BE2C (cell line): ENCODE measurements around the gene TAGLN2.

Experiments used
- DNase-seq: peaks from one replicate; pipeline ENCODE4 v3.0.0-alpha.2; 2020
- H3K27me3 ChIP-seq: fragments of 250-450 bp; sonication (Bioruptor Pico); 2 replicates; pipeline ENCODE4 v1.5.1; 2020; ENCODE audit warnings: mild to moderate bottlenecking
- H3K36me3 ChIP-seq: fragments of 250-450 bp; sonication (Bioruptor Pico); 2 replicates; pipeline ENCODE4 v1.5.1; 2020; ENCODE audit warnings: mild to moderate bottlenecking
- H3K4me1 ChIP-seq: fragments of 250-450 bp; sonication (Bioruptor Pico); 2 replicates; pipeline ENCODE4 v1.5.1; 2020
- H3K4me3 ChIP-seq: 2 replicates; pipeline ENCODE4 v1.5.1; 2011; ENCODE audit warnings: low read depth, low read length
- H3K9me3 ChIP-seq: fragments of 250-450 bp; sonication (Bioruptor Pico); 2 replicates; pipeline ENCODE4 v1.5.1; 2020
- TF ChIP-seq, protein P1 (sequence below): IDR thresholded peaks from 2 replicates; pipeline ENCODE4 v1.5.1; 2012; ENCODE audit warnings: mild to moderate bottlenecking, low read depth, low read length

Gene TAGLN2

DNA sequence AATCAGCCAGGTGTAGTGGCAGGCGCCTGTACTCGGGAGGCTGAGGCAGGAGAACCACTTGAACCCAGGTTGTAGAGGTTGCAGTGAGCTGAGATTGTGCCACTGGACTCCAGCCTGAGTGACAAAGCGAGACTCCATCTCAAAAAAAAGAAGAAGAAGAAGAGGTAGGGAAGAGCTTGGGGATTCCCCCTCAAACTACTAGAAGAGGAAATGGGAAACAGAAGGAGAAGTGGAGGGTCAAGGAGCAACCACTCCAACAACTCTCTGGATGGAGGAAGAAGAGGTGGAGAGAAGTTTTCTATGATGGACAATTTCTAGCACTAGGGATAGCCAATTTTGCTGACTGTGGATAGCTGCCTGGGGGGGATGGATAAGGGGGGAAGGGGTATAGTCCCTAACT, 43.6 kb upstream of the TAGLN2 start:
- Histone ChIP-seq H3K36me3 (no peaks in the 10 kb centered on the region), H3K4me1 (no peaks in the 10 kb centered on the region), H3K27me3 (peaks cover 23% of the 10 kb centered on the region), H3K9me3 (no peaks in the 10 kb centered on the region; the same call in 1 of the 2 replicates), H3K4me3 (no peak overlapping the region)
- no peak for DNase-seq
- TF ChIP-seq, protein P1, sequence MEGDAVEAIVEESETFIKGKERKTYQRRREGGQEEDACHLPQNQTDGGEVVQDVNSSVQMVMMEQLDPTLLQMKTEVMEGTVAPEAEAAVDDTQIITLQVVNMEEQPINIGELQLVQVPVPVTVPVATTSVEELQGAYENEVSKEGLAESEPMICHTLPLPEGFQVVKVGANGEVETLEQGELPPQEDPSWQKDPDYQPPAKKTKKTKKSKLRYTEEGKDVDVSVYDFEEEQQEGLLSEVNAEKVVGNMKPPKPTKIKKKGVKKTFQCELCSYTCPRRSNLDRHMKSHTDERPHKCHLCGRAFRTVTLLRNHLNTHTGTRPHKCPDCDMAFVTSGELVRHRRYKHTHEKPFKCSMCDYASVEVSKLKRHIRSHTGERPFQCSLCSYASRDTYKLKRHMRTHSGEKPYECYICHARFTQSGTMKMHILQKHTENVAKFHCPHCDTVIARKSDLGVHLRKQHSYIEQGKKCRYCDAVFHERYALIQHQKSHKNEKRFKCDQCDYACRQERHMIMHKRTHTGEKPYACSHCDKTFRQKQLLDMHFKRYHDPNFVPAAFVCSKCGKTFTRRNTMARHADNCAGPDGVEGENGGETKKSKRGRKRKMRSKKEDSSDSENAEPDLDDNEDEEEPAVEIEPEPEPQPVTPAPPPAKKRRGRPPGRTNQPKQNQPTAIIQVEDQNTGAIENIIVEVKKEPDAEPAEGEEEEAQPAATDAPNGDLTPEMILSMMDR = no peak

DNA sequence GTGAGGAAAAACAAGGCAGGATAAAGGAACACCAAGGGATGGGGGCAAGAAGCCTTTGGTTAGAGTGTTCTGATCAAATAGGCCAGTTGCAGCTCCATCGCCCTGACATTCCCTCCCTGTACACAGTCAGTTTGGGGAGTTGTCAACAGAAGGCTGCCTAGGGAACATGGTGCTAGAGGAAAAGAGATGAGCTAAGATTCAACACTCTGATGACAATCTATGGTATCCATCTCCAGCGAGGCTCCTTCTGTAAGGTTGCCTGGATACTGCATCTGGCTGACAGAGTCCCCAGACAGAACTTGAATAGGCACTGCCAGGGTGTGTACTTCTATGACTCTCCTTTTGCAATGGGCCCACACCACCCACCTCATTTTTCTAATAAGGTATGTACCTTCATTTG, 40.0 kb upstream of the TAGLN2 start:
- no peak overlapping the region for H3K4me3 ChIP-seq
- no peak for DNase-seq
- TF ChIP-seq, protein P1 = no peak
- H3K36me3 ChIP-seq = no peaks in the 10 kb centered on the region
- H3K4me1 ChIP-seq = no peaks in the 10 kb centered on the region
- H3K9me3 ChIP-seq = no peaks in the 10 kb centered on the region; the same call in 1 of the 2 replicates
- peaks cover 25% of the 10 kb centered on the region for H3K27me3 ChIP-seq

DNA sequence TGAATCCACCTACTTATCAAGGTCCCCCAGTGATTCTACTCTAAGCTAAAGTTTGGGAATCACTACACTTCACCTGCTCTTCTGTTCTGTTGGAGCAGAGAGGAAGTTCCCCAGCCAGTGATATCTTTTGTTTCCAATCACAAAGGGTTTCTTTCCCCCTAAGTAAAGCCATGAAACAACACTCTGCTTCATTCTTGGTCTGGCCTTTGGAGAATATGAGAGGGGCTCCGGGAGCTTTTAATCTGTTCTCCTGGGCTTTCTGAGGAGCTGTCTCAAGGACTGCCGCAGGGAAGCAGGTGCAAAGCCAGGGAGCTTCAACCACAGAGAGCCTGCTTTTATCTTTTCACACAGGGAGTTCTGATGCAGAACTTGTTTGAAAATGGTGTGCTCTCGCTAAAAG, 38.8 kb upstream of the TAGLN2 start:
- H3K9me3 ChIP-seq = no peaks in the 10 kb centered on the region; the same call in 1 of the 2 replicates
- H3K4me1 ChIP-seq = no peaks in the 10 kb centered on the region
- no peak overlapping the region for H3K4me3 ChIP-seq
- no peaks in the 10 kb centered on the region for H3K36me3 ChIP-seq
- peaks cover 25% of the 10 kb centered on the region for H3K27me3 ChIP-seq
- no peak for DNase-seq
- TF ChIP-seq, protein P1 = no peak

DNA sequence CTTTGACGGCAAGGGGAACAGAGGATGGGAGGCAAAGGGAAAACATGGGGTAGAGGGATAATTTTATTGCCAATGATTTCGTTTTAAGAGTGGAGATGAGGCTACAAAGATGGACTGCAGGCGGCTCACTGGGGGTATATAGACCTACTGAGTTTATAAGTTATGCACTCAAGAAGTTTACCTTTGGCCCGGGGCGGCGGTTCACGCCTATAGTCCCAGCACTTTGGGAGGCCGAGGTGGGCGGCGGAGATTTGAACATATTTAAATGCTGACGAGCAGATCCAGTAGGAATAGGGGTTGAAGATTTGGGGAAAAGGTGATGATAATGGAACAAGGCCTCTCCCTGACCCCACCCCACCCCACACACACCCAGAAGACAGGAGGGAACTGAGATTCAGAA, 36.9 kb upstream of the TAGLN2 start:
- Histone ChIP-seq H3K9me3 (no peaks in the 10 kb centered on the region; the same call in 1 of the 2 replicates), H3K27me3 (peaks cover 21% of the 10 kb centered on the region), H3K36me3 (no peaks in the 10 kb centered on the region), H3K4me1 (no peaks in the 10 kb centered on the region), H3K4me3 (no peak overlapping the region)
- TF ChIP-seq, protein P1 = no peak
- DNase-seq = no peak

DNA sequence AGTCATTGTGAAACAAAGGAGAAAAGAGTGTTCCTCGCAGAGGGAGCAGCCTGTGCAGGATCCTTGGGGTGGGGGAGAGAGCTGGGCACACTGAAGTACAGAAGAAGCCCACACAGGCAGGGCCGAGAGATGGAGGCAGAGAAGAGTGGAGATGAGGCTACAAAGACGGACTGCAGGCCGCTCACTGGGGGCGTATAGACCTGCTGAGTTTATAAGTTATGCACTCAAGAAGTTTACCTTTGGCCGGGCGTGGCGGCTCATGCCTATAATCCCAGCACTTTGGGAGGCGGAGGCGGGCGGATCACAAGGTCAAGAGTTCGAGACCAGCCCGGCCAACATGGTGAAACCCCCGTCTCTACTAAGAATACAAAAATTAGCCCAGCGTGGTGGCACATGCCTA, 36.3 kb upstream of the TAGLN2 start:
- no peak for DNase-seq
- Histone ChIP-seq H3K27me3 (peaks cover 19% of the 10 kb centered on the region), H3K36me3 (no peaks in the 10 kb centered on the region), H3K4me3 (no peak overlapping the region), H3K4me1 (no peaks in the 10 kb centered on the region), H3K9me3 (no peaks in the 10 kb centered on the region; the same call in 1 of the 2 replicates)
- TF ChIP-seq, protein P1 = no peak

DNA sequence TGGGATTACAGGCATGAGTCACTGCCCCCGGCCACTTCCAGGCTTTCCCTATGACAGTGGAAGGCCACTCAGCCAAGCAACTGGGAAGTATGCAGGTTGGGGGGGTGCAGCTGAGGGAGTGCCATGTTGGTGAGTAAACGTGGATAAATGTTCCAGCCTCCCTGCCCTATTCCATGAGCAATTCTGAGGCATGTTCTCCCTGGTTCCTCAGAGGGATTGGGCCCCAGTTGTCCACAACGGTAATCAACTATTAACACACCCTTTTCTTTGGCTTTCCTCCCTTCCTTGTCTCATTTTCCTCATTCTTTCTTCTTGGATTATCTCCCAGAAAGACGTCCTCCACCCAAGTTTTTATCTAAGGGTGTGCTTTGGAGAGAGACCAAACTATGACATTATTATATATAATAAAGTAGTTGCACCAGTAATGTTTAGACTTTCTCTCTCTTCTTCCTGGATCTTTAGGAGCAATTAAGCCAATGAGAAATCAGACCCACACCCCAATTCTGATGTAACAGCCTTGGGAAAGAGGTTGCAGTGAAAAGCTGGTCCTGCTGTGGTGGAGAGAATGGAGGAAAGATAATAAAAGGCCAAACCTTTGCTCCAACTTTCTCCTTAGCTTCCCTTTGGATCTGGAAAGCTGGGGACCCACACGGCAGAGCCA, 35.5 kb upstream of the TAGLN2 start:
- Histone ChIP-seq H3K4me1 (no peaks in the 10 kb centered on the region), H3K9me3 (no peaks in the 10 kb centered on the region; the same call in 1 of the 2 replicates), H3K27me3 (peaks cover 19% of the 10 kb centered on the region), H3K4me3 (no peak overlapping the region), H3K36me3 (no peaks in the 10 kb centered on the region)
- no peak for DNase-seq
- TF ChIP-seq, protein P1 = no peak
